Measurements from ENCODE around the gene SRD5A2. TPM values are rescaled to one million over a fixed set of nuclear protein-coding genes. Genes with fewer than 3 reads are reported as not detected.

The SRD5A2 gene
- total RNA-seq, 1 experiment from 2014 or later, result not detected

DNA sequence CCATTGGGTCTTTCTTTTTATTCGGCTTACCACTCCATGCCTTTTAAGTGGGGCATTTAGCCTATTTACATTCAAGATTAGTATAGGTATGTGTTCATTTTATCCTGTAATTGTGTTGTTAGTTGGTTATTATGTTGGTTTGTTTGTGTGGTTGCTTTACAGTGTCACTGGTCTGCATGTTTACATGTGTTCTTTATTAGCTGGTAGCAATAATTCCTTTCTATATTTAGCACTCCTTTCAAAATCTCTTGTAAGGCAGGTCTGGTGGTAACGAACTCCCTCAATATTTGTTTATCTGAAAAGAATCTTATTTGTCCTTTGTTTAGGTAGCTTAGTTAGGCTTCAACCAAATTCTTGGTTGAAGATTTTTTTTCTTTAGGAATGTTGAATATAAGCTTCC lies 97.5 kb downstream of the SRD5A2 start:
- Histone ChIP-seq H3K27ac (ENCODE audit: low read depth, low read length) (no peak overlapping the region), H3K36me3 (ENCODE audit: control insufficient read depth in 1 of 2, insufficient read depth in 2 of 2, low read length in 2 of 2) (no peaks in the 10 kb centered on the region), H3K4me3 (replicated peaks in 1 of 2; ENCODE audit: low read depth in 1 of 2, low read length in 2 of 2) (no peak overlapping the region), H3K27me3 (ENCODE audit: insufficient read depth, low read length) (no peaks in the 10 kb centered on the region), H3K79me2 (ENCODE audit: insufficient read depth, low read length) (no peaks in the 10 kb centered on the region), H2AFZ (ENCODE audit: low read depth, low read length, poor library complexity, severe bottlenecking) (no peak overlapping the region), H3K9ac (ENCODE audit: low read length) (no peak overlapping the region), H3K4me2 (ENCODE audit: low read length) (no peak overlapping the region), H3K9me2 (ENCODE audit: insufficient read depth) (no peaks in the 10 kb centered on the region), H3K4me1 (ENCODE audit: control insufficient read depth in 1 of 2, insufficient read depth in 2 of 2, low read length in 2 of 2) (no peaks in the 10 kb centered on the region), H4K20me1 (ENCODE audit: insufficient read depth) (no peaks in the 10 kb centered on the region), H3K9me3 (ENCODE audit: control insufficient read depth in 1 of 2, insufficient read depth in 1 of 2, low read depth in 1 of 2, low read length in 2 of 2) (no peaks in the 10 kb centered on the region)
- ChIA-PET POLR2A (no interaction called here), RAD21 (ENCODE audit: low non-redundant PET in 1 of 2, low total read pairs in 2 of 2, uncharacterized antibody in 2 of 2, unreplicated experiment in 2 of 2) (no interaction called here), CTCF (no interaction called here)
- ATAC-seq (no peak), DNase-seq (ENCODE audit: low read depth, low spot score) (no peak)
- no TSS peak for BruUV-seq (replicated peaks)
- intact Hi-C loops (cut with micrococcal nuclease), result no loop called here
- no peak for TF ChIP-seq CTCF (IDR thresholded peaks at IDR 0.05 in 2 of 3, conservative IDR thresholded peaks at IDR 0.05 in 1 of 3; ENCODE audit: borderline replicate concordance in 1 of 3, insufficient read depth in 1 of 3, low read depth in 2 of 3, low read length in 2 of 3)
- TF ChIP-seq YY1 (IDR thresholded peaks at IDR 0.05; ENCODE audit: extremely low read depth, insufficient replicate concordance, low read depth, low read length), result no peak
- TF ChIP-seq CBX3 (IDR thresholded peaks at IDR 0.05; ENCODE audit: low read depth), result no peak
- TF ChIP-seq EZH2 (IDR thresholded peaks at IDR 0.05), result no peak
- no peak for TF ChIP-seq POLR2AphosphoS5 (IDR thresholded peaks at IDR 0.05; ENCODE audit: low read depth, low read length)
- no peak for TF ChIP-seq CEBPB (IDR thresholded peaks at IDR 0.05; ENCODE audit: low read depth)
- no peak for TF ChIP-seq POLR2A (IDR thresholded peaks at IDR 0.05; ENCODE audit: borderline replicate concordance, extremely low read depth, insufficient read depth, insufficient read length)
- TF ChIP-seq RAD21 (IDR thresholded peaks at IDR 0.05; ENCODE audit: low read depth), result no peak
- no peak for TF ChIP-seq ZBTB33 (IDR thresholded peaks at IDR 0.05; ENCODE audit: extremely low read depth, insufficient replicate concordance, low read length)
- TF ChIP-seq ZNF274 (IDR thresholded peaks at IDR 0.05; ENCODE audit: low read depth, low read length), result no peak
- no peak for TF ChIP-seq ZFX (IDR thresholded peaks at IDR 0.05)
- TF ChIP-seq EZH2phosphoT487 (IDR thresholded peaks at IDR 0.05; ENCODE audit: borderline replicate concordance), result no peak
- TF ChIP-seq SIN3A (IDR thresholded peaks at IDR 0.05; ENCODE audit: low read depth), result no peak
- TF ChIP-seq, protein P1, sequence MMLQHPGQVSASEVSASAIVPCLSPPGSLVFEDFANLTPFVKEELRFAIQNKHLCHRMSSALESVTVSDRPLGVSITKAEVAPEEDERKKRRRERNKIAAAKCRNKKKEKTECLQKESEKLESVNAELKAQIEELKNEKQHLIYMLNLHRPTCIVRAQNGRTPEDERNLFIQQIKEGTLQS (IDR thresholded peaks at IDR 0.05), result no peak
- no peak for TF ChIP-seq MAX (IDR thresholded peaks at IDR 0.05)
- TF ChIP-seq ELF1 (IDR thresholded peaks at IDR 0.05; ENCODE audit: borderline replicate concordance, low read depth), result no peak
- no peak for TF ChIP-seq SP1 (IDR thresholded peaks at IDR 0.05; ENCODE audit: low read depth)
- TF ChIP-seq SRF (IDR thresholded peaks at IDR 0.05; ENCODE audit: low read depth), result no peak
- TF ChIP-seq FOSL1 (IDR thresholded peaks at IDR 0.05; ENCODE audit: low read depth), result no peak
- no peak for TF ChIP-seq TCF7L2 (IDR thresholded peaks at IDR 0.05; ENCODE audit: borderline replicate concordance, extremely low read depth, insufficient read depth, insufficient read length)

Measured in HCT116 (cell line).